Measurements from ENCODE around the gene PAPOLA. TPM values are rescaled to one million over a fixed set of nuclear protein-coding genes. Genes with fewer than 3 reads are reported as not detected.

The PAPOLA gene
- total and polyA plus RNA-seq, 9 of the 15 experiments (the other 6 are each of a cell fraction or from before 2014, with no cell fraction given): 51.1 to 199 (median 95.8) TPM

DNA sequence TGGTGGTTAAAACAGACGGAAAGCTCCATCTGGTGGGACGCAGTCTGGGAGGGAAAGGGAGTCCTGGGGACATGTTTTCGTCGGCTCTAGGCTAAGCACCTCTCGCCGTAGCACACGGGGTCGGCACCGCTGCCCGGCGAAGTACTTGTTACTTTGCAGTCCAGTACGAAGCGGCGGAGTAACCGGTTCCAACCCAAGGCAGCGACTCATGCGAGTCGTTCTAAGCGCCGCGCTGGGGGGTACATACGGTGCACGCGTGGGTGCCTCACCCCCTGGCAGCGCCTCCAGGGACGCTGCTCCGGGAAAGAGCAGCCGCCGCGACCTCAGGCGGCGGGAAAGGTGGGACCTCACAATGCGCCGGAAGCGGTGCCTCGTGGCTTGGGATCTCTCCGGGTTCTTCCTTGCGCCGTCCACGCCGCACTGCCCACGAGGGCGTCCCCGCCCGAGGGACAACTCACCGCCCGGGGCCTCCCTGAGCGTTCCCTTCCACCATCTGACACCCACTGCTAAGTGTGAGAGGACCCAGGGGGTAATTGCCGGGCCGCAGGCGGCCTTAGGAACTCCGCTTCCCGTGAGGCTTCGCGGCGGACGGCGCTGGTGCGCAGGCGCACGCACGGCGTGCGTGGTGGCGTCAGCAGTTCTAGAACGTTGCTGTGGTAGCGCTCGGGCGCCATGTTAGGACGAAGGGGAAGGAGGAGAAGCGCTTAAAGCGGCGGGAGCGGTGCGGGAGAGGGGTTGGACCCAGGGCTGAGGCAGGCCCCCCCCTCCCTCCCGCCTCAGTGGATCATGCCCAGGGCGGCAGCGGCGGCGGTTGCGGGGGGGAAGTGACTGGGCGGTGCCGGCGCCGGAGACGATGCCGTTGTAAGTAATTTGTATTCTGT is at the start of gene PAPOLA (continued):
- TF ChIP-seq, protein P1, sequence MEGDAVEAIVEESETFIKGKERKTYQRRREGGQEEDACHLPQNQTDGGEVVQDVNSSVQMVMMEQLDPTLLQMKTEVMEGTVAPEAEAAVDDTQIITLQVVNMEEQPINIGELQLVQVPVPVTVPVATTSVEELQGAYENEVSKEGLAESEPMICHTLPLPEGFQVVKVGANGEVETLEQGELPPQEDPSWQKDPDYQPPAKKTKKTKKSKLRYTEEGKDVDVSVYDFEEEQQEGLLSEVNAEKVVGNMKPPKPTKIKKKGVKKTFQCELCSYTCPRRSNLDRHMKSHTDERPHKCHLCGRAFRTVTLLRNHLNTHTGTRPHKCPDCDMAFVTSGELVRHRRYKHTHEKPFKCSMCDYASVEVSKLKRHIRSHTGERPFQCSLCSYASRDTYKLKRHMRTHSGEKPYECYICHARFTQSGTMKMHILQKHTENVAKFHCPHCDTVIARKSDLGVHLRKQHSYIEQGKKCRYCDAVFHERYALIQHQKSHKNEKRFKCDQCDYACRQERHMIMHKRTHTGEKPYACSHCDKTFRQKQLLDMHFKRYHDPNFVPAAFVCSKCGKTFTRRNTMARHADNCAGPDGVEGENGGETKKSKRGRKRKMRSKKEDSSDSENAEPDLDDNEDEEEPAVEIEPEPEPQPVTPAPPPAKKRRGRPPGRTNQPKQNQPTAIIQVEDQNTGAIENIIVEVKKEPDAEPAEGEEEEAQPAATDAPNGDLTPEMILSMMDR (IDR thresholded peaks at IDR 0.05 in 2 of 3, conservative IDR thresholded peaks at IDR 0.05 in 1 of 3; ENCODE audit: insufficient read depth in 2 of 3, low read depth in 1 of 3, low read length in 3 of 3): 0 out of 6 replicates have a peak, but pooled peaks of 2 of the 3 experiments have one; percentile 15 to 28
- TF ChIP-seq ZSCAN29 (IDR thresholded peaks at IDR 0.05) (no peak), GTF2F1 (IDR thresholded peaks at IDR 0.05; ENCODE audit: low read depth, low read length) (peak; percentile 86), SNIP1 (IDR thresholded peaks at IDR 0.05; ENCODE audit: low read depth) (no peak), ZNF324 (CRISPR knock-in tag; IDR thresholded peaks at IDR 0.05) (no peak), PYGO2 (tag; IDR thresholded peaks at IDR 0.05) (no peak), ELF1 (tag; IDR thresholded peaks at IDR 0.05) (peak; percentile 30; the same call in 1 of the 2 replicates), CTBP1 (IDR thresholded peaks at IDR 0.05; ENCODE audit: borderline replicate concordance) (peak; percentile 56; the same call in 1 of the 2 replicates), NCOA4 (IDR thresholded peaks at IDR 0.05; ENCODE audit: partially characterized antibody) (no peak), TARDBP (IDR thresholded peaks at IDR 0.05) (no peak), ETV6 (IDR thresholded peaks at IDR 0.05; ENCODE audit: borderline replicate concordance in 1 of 2, low read depth in 2 of 2, low read length in 1 of 2) (no peak), ETV6 (CRISPR knock-in tag; IDR thresholded peaks at IDR 0.05; ENCODE audit: borderline replicate concordance) (no peak), SMARCC2 (IDR thresholded peaks at IDR 0.05; ENCODE audit: low read depth) (no peak), ERF (CRISPR knock-in tag; IDR thresholded peaks at IDR 0.05) (no peak)
- TF ChIP-seq, protein P2, sequence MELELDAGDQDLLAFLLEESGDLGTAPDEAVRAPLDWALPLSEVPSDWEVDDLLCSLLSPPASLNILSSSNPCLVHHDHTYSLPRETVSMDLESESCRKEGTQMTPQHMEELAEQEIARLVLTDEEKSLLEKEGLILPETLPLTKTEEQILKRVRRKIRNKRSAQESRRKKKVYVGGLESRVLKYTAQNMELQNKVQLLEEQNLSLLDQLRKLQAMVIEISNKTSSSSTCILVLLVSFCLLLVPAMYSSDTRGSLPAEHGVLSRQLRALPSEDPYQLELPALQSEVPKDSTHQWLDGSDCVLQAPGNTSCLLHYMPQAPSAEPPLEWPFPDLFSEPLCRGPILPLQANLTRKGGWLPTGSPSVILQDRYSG (tag; conservative IDR thresholded peaks at IDR 0.05; ENCODE audit: low read depth): no peak
- TF ChIP-seq, protein P3, sequence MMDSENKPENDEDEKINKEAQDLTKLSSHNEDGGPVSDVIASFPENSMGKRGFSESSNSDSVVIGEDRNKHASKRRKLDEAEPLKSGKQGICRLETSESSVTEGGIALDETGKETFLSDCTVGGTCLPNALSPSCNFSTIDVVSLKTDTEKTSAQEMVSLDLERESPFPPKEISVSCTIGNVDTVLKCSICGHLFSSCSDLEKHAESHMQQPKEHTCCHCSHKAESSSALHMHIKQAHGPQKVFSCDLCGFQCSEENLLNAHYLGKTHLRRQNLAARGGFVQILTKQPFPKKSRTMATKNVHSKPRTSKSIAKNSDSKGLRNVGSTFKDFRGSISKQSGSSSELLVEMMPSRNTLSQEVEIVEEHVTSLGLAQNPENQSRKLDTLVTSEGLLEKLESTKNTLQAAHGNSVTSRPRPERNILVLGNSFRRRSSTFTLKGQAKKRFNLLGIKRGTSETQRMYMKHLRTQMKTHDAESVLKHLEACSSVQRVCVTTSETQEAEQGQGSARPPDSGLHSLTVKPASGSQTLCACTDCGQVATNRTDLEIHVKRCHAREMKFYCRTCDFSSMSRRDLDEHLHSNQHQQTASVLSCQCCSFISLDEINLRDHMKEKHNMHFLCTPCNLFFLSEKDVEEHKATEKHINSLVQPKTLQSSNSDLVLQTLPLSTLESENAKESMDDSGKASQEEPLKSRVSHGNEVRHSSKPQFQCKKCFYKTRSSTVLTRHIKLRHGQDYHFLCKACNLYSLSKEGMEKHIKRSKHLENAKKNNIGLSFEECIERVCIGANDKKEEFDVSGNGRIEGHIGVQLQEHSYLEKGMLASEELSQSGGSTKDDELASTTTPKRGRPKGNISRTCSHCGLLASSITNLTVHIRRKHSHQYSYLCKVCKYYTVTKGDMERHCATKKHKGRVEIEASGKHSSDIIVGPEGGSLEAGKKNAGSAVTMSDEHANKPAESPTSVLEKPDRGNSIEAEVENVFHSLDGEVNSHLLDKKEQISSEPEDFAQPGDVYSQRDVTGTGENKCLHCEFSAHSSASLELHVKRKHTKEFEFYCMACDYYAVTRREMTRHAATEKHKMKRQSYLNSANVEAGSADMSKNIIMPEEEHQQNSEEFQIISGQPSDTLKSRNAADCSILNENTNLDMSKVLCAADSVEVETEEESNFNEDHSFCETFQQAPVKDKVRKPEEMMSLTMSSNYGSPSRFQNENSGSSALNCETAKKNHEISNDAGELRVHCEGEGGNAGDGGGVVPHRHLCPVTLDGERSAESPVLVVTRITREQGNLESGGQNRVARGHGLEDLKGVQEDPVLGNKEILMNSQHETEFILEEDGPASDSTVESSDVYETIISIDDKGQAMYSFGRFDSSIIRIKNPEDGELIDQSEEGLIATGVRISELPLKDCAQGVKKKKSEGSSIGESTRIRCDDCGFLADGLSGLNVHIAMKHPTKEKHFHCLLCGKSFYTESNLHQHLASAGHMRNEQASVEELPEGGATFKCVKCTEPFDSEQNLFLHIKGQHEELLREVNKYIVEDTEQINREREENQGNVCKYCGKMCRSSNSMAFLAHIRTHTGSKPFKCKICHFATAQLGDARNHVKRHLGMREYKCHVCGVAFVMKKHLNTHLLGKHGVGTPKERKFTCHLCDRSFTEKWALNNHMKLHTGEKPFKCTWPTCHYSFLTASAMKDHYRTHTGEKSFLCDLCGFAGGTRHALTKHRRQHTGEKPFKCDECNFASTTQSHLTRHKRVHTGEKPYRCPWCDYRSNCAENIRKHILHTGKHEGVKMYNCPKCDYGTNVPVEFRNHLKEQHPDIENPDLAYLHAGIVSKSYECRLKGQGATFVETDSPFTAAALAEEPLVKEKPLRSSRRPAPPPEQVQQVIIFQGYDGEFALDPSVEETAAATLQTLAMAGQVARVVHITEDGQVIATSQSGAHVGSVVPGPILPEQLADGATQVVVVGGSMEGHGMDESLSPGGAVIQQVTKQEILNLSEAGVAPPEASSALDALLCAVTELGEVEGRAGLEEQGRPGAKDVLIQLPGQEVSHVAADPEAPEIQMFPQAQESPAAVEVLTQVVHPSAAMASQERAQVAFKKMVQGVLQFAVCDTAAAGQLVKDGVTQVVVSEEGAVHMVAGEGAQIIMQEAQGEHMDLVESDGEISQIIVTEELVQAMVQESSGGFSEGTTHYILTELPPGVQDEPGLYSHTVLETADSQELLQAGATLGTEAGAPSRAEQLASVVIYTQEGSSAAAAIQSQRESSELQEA (IDR thresholded peaks at IDR 0.05; ENCODE audit: low read depth): no peak

All from K562 (cell line).